WTC11 (cell line): ENCODE measurements around the gene NELL1. TPM values are rescaled to one million over a fixed set of nuclear protein-coding genes. Genes with fewer than 3 reads are reported as not detected.

ENCODE experiments used
- ATAC-seq: fragments of 200-7000 bp; cut with Tn5 transposase; 2 replicates; pipeline ENCODE4 v1.10.0; 2021; ENCODE audit warnings: mild to moderate bottlenecking, moderate library complexity
- CTCF ChIA-PET: fragments of 300-600 bp; sonication (Branson Sonifier 250); formaldehyde crosslinking; loops from one replicate; lab custom pipeline; 2021; ENCODE audit warnings: antibody characterized with exemption; lab: Charles Lee
- POLR2A ChIA-PET: fragments of 350-600 bp; sonication (Branson Sonifier 250); formaldehyde crosslinking; loops from one replicate; lab custom pipeline; 2021; ENCODE audit warnings: antibody characterized with exemption; lab: Charles Lee
- DNase-seq: peaks from one replicate; pipeline ENCODE4 v3.0.0; 2021; ENCODE audit warnings: low spot score
- H3K27ac Mint-ChIP-seq: 2 replicates; pipeline ENCODE4 v1.8.0; 2021; ENCODE audit warnings: mixed read lengths
- H3K27me3 Mint-ChIP-seq: 2 replicates; pipeline ENCODE4 v1.8.0; 2021; ENCODE audit warnings: low read depth, mild to moderate bottlenecking, moderate library complexity, mixed read lengths
- H3K36me3 Mint-ChIP-seq: 2 replicates; pipeline ENCODE4 v1.8.0; 2021; ENCODE audit warnings: mixed read lengths
- H3K4me1 Mint-ChIP-seq: 2 replicates; pipeline ENCODE4 v1.8.0; 2022; ENCODE audit warnings: mixed read lengths
- H3K4me3 Mint-ChIP-seq: 2 replicates; pipeline ENCODE4 v1.8.0; 2021; ENCODE audit warnings: mild to moderate bottlenecking, moderate library complexity, mixed read lengths
- H3K9me3 Mint-ChIP-seq: 2 replicates; pipeline ENCODE4 v1.8.0; 2021; ENCODE audit warnings: mixed read lengths
- CREB1 ChIP-seq: sonication (generic); formaldehyde crosslinking; IDR thresholded peaks from 2 replicates; pipeline ENCODE4 v1.8.0; 2023; ENCODE audit warnings: mild to moderate bottlenecking, missing genetic modification reagents
- CREM ChIP-seq: sonication (generic); formaldehyde crosslinking; IDR thresholded peaks from 2 replicates; pipeline ENCODE4 v1.8.1; 2022; ENCODE audit warnings: mild to moderate bottlenecking, missing genetic modification reagents, moderate library complexity
- ESRRA ChIP-seq: sonication (generic); formaldehyde crosslinking; IDR thresholded peaks from 2 replicates; pipeline ENCODE4 v1.8.1; 2022; ENCODE audit warnings: mild to moderate bottlenecking, missing genetic modification reagents, borderline replicate concordance
- FOXJ3 ChIP-seq: sonication (generic); formaldehyde crosslinking; IDR thresholded peaks from 2 replicates; pipeline ENCODE4 v1.9.0; 2021; ENCODE audit warnings: missing genetic modification reagents, mild to moderate bottlenecking, borderline replicate concordance
- GABPB1 ChIP-seq: sonication (generic); formaldehyde crosslinking; IDR thresholded peaks from 2 replicates; pipeline ENCODE4 v1.8.1; 2023; ENCODE audit warnings: mild to moderate bottlenecking, missing genetic modification reagents
- GRHL2 ChIP-seq: fragments of 250-450 bp; sonication (Bioruptor Pico); IDR thresholded peaks from 2 replicates; pipeline ENCODE4 v1.8.0; 2022; ENCODE audit warnings: mild to moderate bottlenecking, moderate library complexity; ENCODE audit not compliant: insufficient replicate concordance, severe bottlenecking
- GTF2I ChIP-seq: fragments of 250-450 bp; sonication (Bioruptor Pico); conservative IDR thresholded peaks from 2 replicates; pipeline ENCODE4 v1.4.0; 2021; ENCODE audit warnings: mild to moderate bottlenecking
- NR3C1 ChIP-seq: sonication (generic); formaldehyde crosslinking; conservative IDR thresholded peaks from 2 replicates; pipeline ENCODE4 v1.8.1; 2023; ENCODE audit warnings: low read depth, mild to moderate bottlenecking, missing genetic modification reagents
- PRRX2 ChIP-seq: fragments of 250-450 bp; sonication (Bioruptor Pico); IDR thresholded peaks from 2 replicates; pipeline ENCODE4 v1.8.0; 2021; ENCODE audit warnings: mild to moderate bottlenecking
- SMAD4 ChIP-seq: sonication (generic); formaldehyde crosslinking; IDR thresholded peaks from 2 replicates; pipeline ENCODE4 v1.8.0; 2022; ENCODE audit warnings: mild to moderate bottlenecking, missing genetic modification reagents
- TEAD1 ChIP-seq: sonication (generic); formaldehyde crosslinking; IDR thresholded peaks from 2 replicates; pipeline ENCODE4 v1.8.0; 2022; ENCODE audit warnings: mild to moderate bottlenecking, missing genetic modification reagents
- ZNF121 ChIP-seq: sonication (generic); formaldehyde crosslinking; IDR thresholded peaks from 2 replicates; pipeline ENCODE4 v1.8.0; 2023; ENCODE audit warnings: missing genetic modification reagents
- ZNF219 ChIP-seq: sonication (generic); formaldehyde crosslinking; IDR thresholded peaks from 2 replicates; pipeline ENCODE4 v1.8.0; 2023; ENCODE audit warnings: missing genetic modification reagents, mild to moderate bottlenecking, borderline replicate concordance
- ZNF423 ChIP-seq: fragments of 250-450 bp; sonication (Bioruptor Pico); IDR thresholded peaks from 2 replicates; pipeline ENCODE4 v2.1.2; 2022; ENCODE audit warnings: mild to moderate bottlenecking, moderate library complexity
- ZNF671 ChIP-seq: fragments of 250-450 bp; sonication (Bioruptor Pico); IDR thresholded peaks from 2 replicates; pipeline ENCODE4 v1.8.0; 2021; ENCODE audit warnings: mild to moderate bottlenecking
- total RNA-seq: library from RNA; stranded (reverse); gene quantifications from 3 replicates; pipeline ENCODE4 v1.2.3, GENCODE V29; 2021
- TF ChIP-seq, protein P1 (sequence below): sonication (generic); formaldehyde crosslinking; IDR thresholded peaks from 2 replicates; pipeline ENCODE4 v1.8.0; 2023; ENCODE audit warnings: missing genetic modification reagents, mild to moderate bottlenecking, borderline replicate concordance
- TF ChIP-seq, protein P2 (sequence below): fragments of 250-450 bp; sonication (Bioruptor Pico); IDR thresholded peaks from 2 replicates; pipeline ENCODE4 v2.1.2; 2022; ENCODE audit warnings: mild to moderate bottlenecking, moderate library complexity
- TF ChIP-seq, protein P3 (sequence below): sonication (generic); formaldehyde crosslinking; IDR thresholded peaks from 2 replicates; pipeline ENCODE4 v1.8.0; 2023; ENCODE audit warnings: mild to moderate bottlenecking, missing genetic modification reagents
- TF ChIP-seq, protein P4 (sequence below): sonication (generic); formaldehyde crosslinking; IDR thresholded peaks from 2 replicates; pipeline ENCODE4 v1.8.1; 2022; ENCODE audit warnings: missing genetic modification reagents, borderline replicate concordance

Gene NELL1
- total RNA-seq, 1 experiment from 2014 or later: 1.8 TPM

DNA sequence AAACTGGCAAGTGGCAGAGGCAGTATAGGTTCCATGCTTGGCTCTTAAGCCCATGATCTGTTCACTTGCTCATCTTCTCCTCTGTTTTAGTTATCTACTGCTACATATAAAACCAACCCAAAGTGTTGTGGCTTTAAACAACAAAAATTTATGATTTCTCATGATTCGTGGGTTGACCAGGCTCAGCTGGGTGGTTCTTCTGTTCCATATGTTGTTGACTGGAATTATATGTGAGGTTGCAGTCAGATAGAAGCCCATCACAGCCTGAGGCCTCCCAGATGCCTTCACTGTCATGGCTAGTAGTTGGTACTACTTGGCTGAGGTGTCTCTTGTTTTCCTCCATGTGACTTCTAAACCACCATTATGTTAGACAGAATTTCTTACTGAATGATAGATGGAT, 632.6 kb downstream of the NELL1 start:
- Mint-ChIP-seq H3K27me3 (no peaks in the 10 kb centered on the region), H3K9me3 (peaks cover 22% of the 10 kb centered on the region), H3K4me3 (no peak overlapping the region), H3K4me1 (peaks cover 21% of the 10 kb centered on the region), H3K36me3 (peaks cover 14% of the 10 kb centered on the region), H3K27ac (no peak overlapping the region)
- ChIA-PET POLR2A (no interaction called here), CTCF (no interaction called here)
- no peak for TF ChIP-seq SMAD4 (CRISPR knock-in tag)
- TF ChIP-seq ZNF219 (CRISPR knock-in tag): no peak
- TF ChIP-seq PRRX2 (CRISPR knock-in tag): no peak
- TF ChIP-seq CREM (CRISPR knock-in tag): no peak
- no peak for TF ChIP-seq NR3C1 (CRISPR knock-in tag)
- no peak for TF ChIP-seq ZNF671 (CRISPR knock-in tag)
- no peak for TF ChIP-seq TEAD1
- TF ChIP-seq GTF2I (CRISPR knock-in tag): no peak
- no peak for TF ChIP-seq CREB1
- TF ChIP-seq, protein P1, sequence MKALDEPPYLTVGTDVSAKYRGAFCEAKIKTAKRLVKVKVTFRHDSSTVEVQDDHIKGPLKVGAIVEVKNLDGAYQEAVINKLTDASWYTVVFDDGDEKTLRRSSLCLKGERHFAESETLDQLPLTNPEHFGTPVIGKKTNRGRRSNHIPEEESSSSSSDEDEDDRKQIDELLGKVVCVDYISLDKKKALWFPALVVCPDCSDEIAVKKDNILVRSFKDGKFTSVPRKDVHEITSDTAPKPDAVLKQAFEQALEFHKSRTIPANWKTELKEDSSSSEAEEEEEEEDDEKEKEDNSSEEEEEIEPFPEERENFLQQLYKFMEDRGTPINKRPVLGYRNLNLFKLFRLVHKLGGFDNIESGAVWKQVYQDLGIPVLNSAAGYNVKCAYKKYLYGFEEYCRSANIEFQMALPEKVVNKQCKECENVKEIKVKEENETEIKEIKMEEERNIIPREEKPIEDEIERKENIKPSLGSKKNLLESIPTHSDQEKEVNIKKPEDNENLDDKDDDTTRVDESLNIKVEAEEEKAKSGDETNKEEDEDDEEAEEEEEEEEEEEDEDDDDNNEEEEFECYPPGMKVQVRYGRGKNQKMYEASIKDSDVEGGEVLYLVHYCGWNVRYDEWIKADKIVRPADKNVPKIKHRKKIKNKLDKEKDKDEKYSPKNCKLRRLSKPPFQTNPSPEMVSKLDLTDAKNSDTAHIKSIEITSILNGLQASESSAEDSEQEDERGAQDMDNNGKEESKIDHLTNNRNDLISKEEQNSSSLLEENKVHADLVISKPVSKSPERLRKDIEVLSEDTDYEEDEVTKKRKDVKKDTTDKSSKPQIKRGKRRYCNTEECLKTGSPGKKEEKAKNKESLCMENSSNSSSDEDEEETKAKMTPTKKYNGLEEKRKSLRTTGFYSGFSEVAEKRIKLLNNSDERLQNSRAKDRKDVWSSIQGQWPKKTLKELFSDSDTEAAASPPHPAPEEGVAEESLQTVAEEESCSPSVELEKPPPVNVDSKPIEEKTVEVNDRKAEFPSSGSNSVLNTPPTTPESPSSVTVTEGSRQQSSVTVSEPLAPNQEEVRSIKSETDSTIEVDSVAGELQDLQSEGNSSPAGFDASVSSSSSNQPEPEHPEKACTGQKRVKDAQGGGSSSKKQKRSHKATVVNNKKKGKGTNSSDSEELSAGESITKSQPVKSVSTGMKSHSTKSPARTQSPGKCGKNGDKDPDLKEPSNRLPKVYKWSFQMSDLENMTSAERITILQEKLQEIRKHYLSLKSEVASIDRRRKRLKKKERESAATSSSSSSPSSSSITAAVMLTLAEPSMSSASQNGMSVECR (CRISPR knock-in tag): no peak
- no peak for TF ChIP-seq FOXJ3
- TF ChIP-seq ESRRA (CRISPR knock-in tag): no peak
- TF ChIP-seq GABPB1 (CRISPR knock-in tag): no peak
- TF ChIP-seq, protein P2, sequence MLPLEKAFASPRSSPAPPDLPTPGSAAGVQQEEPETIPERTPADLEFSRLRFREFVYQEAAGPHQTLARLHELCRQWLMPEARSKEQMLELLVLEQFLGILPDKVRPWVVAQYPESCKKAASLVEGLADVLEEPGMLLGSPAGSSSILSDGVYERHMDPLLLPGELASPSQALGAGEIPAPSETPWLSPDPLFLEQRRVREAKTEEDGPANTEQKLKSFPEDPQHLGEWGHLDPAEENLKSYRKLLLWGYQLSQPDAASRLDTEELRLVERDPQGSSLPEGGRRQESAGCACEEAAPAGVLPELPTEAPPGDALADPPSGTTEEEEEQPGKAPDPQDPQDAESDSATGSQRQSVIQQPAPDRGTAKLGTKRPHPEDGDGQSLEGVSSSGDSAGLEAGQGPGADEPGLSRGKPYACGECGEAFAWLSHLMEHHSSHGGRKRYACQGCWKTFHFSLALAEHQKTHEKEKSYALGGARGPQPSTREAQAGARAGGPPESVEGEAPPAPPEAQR (CRISPR knock-in tag): no peak
- no peak for TF ChIP-seq ZNF121 (CRISPR knock-in tag)
- TF ChIP-seq GRHL2 (CRISPR knock-in tag): no peak
- TF ChIP-seq, protein P3, sequence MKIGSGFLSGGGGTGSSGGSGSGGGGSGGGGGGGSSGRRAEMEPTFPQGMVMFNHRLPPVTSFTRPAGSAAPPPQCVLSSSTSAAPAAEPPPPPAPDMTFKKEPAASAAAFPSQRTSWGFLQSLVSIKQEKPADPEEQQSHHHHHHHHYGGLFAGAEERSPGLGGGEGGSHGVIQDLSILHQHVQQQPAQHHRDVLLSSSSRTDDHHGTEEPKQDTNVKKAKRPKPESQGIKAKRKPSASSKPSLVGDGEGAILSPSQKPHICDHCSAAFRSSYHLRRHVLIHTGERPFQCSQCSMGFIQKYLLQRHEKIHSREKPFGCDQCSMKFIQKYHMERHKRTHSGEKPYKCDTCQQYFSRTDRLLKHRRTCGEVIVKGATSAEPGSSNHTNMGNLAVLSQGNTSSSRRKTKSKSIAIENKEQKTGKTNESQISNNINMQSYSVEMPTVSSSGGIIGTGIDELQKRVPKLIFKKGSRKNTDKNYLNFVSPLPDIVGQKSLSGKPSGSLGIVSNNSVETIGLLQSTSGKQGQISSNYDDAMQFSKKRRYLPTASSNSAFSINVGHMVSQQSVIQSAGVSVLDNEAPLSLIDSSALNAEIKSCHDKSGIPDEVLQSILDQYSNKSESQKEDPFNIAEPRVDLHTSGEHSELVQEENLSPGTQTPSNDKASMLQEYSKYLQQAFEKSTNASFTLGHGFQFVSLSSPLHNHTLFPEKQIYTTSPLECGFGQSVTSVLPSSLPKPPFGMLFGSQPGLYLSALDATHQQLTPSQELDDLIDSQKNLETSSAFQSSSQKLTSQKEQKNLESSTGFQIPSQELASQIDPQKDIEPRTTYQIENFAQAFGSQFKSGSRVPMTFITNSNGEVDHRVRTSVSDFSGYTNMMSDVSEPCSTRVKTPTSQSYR (CRISPR knock-in tag): no peak
- TF ChIP-seq, protein P4, sequence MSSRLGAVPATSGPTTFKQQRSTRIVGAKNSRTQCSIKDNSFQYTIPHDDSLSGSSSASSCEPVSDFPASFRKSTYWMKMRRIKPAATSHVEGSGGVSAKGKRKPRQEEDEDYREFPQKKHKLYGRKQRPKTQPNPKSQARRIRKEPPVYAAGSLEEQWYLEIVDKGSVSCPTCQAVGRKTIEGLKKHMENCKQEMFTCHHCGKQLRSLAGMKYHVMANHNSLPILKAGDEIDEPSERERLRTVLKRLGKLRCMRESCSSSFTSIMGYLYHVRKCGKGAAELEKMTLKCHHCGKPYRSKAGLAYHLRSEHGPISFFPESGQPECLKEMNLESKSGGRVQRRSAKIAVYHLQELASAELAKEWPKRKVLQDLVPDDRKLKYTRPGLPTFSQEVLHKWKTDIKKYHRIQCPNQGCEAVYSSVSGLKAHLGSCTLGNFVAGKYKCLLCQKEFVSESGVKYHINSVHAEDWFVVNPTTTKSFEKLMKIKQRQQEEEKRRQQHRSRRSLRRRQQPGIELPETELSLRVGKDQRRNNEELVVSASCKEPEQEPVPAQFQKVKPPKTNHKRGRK (CRISPR knock-in tag): no peak
- no peak for TF ChIP-seq ZNF423 (CRISPR knock-in tag)
- no peak for ATAC-seq
- no peak for DNase-seq
